ENCODE measurements around the gene B4GALT3.

DNA sequence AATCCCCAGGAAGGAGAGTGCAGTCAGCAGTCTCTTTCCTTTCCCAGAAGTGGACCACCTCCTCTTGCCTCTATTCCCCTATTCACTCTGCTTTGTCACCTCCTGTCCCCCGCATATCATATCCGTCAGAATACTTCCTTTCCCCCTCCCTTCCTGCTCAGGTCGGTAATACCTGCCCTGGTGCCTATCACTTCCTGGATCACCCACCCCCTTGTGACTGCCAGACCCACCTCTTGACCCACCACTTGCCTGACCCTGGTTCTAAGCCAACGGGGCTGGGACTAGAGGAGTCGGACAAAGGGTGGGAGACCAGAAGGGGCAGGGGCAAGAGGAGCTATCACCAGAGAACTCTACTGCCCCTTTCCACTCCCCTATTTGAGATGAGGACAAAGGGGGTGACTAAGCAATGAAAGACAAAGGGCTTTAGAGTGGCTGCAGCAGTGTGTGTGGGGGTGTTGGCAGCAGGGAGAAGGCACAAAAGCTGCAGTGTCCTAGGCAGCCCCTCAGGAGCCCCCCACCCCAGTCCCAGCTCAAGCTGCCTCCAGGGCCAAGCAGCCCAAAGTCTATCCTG, 23.2 kb upstream of the B4GALT3 start:
- TF ChIP-seq POLR2A (IDR thresholded peaks at IDR 0.05) = no peak
- TF ChIP-seq, protein P1, sequence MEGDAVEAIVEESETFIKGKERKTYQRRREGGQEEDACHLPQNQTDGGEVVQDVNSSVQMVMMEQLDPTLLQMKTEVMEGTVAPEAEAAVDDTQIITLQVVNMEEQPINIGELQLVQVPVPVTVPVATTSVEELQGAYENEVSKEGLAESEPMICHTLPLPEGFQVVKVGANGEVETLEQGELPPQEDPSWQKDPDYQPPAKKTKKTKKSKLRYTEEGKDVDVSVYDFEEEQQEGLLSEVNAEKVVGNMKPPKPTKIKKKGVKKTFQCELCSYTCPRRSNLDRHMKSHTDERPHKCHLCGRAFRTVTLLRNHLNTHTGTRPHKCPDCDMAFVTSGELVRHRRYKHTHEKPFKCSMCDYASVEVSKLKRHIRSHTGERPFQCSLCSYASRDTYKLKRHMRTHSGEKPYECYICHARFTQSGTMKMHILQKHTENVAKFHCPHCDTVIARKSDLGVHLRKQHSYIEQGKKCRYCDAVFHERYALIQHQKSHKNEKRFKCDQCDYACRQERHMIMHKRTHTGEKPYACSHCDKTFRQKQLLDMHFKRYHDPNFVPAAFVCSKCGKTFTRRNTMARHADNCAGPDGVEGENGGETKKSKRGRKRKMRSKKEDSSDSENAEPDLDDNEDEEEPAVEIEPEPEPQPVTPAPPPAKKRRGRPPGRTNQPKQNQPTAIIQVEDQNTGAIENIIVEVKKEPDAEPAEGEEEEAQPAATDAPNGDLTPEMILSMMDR (IDR thresholded peaks at IDR 0.05) = no peak
- no peak for TF ChIP-seq POLR2AphosphoS5 (IDR thresholded peaks at IDR 0.05)
